Activated CD4-positive, alpha-beta T cell treated with anti-CD3 and anti-CD28 coated beads, Interleukin-2, amount 50 U/mL, for 1 hour (primary cell): ENCODE results near the gene PPP1R14C.

Source experiments
- DNase-seq: peaks from one replicate; pipeline ENCODE4 v3.0.0-alpha.2; 2020

Gene PPP1R14C

DNA sequence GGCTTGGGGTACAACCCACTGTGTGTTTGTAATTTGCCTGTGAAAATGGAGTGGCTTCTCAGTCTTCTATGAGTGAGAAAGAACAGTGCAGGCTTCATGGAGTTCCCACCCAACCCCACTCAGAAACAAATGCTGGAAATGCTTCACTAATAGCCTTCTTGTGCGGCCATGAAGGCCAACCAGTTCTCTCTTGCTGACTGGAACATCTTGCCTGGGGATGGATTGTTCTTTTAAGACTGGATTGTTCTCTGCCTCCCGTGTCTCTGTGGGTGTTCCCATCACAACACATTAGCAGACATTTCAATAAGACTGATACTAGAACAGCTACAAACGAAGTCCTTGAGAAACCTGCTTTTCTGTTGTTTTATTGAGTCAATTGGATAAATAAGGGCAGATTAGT is 110.6 kb downstream of the PPP1R14C start:
- DNase-seq, result no peak

DNA sequence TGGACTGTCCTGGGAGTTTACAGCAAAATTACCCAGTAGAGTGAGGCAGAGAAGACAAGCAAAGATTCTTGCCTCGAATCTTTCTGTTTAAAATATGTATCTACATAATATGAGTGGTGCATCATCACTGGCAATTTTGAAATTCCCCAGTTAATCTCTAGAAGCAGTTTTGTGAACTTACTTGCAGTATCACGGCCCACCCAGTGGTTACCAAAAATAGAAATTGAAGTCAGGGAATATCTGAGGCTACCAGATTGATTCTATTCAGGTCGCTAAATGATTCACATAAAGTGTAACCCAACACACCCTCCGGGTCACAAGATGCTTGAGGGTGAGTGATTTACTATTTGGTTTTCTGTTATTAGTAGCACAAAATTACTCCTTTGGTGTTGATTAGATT is 111.9 kb downstream of the PPP1R14C start:
- no peak for DNase-seq

DNA sequence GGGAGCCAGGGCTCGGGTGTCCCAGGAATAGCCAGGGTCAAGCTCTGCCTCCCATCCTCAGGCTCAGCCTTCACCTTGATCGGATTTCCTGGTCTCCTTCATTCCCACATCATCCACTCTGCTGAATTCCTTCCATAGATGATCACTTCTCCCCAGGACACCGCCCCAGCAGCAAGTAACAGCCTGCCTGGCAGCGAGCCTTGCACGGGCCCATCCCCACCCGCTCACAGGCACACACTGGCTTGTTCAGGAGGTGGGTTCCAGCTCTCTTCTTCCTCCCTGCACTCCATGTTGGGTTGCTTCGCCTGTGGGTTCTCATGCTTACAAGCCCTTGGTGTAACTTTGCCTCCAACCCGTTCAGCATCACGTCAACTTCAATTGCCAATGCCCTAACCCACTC is 113.0 kb downstream of the PPP1R14C start:
- DNase-seq, result no peak

DNA sequence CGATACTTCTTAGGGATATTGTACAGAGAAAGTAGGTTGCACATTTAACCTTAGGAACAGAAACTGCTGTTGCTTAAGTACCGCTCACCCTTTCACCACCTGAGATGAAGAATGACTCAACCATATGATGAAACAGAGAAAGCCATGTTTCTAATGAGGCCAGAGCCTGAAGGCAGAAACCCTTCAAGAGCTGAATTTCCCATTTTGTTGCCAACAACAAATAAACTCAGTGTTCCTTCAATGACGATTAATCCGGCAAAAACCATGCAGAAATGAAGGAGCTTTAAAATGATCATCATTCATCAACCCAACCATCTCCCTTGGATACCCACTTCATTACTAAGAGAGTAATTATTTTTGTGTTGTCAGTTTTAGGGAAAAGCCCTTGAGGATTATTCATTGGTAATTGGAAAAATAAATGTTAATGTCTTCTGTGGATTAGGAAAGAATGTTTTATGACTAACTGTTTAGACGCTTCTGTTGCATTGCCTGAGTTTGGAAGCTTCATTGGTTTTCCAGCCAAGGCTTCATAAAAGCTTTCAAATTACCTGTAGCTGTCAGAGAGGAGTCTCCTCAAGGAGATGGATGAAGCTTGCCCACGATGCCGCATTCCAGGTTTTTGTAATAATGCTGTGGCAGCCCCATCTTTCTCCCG is 113.9 kb downstream of the PPP1R14C start:
- no peak for DNase-seq

DNA sequence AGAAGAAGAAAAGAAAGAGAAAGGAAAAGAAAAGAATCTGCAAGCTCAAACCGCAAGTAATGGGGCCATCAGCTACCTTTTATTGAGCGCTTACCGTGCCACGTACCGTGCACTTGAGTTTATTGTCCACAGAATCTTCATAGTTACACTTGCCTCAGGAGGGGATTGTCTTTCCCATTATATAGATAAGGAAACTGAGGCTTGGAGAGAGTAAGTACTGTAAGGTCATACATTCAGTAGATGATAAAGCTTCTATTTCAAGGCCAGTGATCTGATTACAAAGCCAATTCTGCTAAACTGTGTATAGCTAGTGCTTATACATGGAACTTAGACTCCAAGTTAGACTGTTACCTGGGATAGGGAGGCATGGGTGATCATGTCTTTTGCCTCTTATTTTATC is 115.5 kb downstream of the PPP1R14C start:
- DNase-seq, result no peak

DNA sequence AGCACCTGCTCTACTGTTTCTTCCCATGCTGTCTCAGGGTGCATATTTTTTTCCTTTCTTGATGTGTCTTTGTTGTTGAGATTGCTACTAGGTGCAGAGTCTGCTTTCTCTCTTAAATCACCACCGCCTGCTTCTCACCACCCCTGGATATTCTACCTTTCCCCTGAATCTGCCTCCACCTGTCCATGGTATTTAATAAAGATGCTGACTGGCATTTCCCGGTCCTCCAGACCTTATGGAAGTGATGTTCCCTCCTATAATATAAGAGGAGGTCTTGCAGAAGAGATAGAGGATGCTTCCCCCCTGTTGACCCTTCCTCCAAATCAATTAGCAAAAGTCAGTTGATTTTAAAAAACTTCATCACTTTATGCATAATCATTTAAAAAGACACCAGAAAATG is 118.1 kb downstream of the PPP1R14C start:
- no peak for DNase-seq

DNA sequence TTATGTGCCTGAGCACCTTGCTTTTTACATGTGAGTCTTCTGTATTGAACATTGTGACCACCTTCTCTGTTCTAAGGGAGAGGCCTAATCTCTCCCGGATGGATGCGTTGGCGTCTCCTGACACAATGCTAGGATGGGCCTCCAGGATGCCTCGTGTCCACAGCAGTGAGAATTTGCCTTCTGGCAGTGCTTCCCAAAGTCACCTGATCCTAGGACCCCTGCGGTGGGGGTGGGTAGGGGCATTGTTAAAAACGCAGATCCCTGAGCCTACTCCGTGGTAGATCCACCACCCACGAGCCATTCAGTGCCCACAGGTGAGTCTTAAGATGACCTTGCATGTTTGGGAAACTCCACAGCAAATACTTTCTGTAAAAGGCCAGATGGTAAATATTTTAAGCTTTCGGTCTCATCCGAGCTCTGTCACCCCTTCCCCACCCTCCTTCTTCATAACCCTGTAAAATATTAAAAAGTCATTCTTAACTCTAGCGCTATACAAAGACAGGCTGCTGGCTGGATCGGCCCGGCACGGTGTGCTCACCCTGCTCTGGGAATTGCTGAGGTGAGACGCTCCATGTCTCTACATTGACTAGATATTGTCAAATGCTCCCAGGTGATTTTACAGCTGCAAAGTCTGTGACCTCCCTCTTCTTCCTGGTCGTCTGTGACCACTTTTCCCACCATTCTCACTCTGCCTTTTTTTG is 119.3 kb downstream of the PPP1R14C start:
- no peak for DNase-seq

DNA sequence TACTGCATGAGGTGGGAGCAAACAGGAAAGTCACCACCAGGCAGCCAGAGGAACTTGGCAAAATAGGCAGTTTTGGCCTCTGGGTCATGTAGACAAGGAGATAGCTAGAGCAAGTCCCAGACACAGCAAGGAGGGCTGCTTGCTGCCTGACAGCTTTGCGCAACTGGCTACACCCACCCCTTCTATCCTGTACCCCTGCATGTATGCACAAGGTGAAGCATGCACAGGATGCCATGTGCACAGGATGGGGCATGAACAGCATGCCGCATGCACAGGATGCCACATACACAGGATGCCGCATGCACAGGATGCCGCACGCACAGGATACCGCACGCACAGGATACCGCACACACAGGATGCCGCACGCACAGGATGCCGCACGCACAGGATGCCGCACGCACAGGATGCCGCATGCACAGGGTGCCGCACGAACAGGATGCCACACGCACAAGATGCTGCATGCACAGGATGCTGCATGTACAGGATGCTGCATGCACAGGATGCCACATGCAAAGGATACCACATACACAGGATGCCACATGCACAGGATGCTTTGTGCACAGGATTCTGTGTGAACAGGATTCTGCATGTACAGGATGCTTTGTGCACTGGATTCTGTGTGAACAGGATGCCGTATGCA is 121.0 kb downstream of the PPP1R14C start:
- no peak for DNase-seq

DNA sequence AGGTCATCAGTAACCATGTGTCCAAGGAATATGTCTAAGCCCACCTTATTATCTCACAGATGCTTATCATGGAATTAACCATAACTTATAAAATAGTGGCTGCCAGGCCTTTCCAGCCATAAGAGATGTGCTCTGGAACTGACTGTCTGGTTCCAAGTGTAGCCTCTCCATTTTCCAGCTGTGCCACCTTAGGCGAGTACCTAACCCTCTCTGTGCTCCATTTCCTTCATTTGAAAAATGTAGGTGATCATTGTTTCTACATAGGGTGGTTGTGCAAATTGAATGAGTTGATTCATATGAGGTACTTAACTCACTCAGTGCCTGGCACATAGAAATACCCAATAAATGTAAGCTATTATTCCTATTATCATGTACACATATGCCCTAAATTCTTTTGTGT is 123.5 kb downstream of the PPP1R14C start:
- DNase-seq, result no peak

DNA sequence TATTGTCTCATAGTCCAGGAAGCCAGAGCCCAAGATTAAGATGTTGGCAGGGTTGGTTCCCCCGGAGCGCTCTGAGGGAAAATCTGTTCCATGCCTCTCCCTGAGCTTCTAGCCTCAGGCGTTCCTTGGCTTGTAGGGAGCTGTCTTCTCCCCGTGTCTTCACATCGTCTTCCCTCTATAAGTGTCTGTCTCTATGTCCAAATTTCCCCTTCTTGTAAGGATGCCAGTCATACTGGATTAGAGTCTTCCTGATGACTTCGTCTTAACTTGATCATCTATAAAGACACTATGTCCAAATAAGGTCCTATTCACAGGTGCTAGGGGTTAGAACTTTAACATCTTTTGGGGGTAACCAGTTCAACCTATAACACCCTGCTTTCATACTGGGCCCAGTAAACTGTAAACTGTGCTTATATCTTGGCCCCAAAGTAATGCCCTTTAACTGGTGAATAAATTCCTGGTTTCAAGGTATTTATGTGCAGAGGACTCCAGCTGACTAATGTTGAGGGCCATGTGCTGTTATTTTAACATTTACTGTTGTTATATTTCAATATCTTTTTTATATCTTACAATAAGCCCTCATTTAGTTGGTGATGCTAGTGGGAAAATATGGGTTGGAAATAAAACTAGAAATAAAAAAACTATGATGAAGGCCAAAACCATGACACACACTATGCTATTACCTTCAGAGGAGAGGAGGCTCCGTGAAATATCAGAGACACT is 124.3 kb downstream of the PPP1R14C start:
- no peak for DNase-seq

DNA sequence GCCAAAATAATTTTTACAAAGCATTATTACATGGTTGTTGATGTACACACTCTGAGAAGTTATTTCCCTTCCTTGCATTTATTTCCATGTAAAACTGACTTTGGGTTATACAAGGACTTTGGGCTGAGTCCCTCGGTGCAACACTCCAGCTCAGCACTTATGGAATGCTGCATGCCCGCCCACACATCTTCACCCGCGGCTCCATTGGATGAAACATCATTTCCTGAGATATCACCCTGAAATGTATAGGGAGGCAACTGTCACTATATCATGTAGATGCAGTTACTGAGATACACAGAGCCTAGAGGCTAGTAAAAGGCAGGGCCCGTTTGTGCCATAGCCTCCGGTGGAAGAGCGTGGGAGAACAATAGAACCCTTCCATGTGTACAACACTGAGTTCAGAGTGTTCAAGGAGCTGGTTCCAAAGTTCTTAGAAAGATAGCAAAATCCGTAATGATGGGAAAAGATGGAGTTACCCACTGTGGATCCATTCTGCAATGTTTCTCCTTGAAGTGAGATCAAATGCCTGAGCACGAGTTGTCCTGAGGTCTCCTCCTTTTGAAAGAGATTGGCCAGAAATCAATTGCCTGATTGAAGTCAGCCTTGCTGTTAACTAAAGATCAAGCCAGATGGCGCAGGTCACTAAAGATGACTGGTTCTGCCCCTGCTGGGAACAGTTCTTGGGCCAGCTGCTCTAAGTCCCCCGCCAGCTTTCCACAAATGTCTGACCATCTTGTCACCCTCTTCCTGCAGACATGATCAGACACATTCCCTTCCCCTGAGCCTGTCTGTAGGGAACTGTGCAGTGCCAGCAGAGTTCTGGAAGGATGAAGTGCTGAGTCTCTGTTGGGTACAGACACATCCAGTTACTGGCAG is 125.1 kb downstream of the PPP1R14C start:
- no peak for DNase-seq

DNA sequence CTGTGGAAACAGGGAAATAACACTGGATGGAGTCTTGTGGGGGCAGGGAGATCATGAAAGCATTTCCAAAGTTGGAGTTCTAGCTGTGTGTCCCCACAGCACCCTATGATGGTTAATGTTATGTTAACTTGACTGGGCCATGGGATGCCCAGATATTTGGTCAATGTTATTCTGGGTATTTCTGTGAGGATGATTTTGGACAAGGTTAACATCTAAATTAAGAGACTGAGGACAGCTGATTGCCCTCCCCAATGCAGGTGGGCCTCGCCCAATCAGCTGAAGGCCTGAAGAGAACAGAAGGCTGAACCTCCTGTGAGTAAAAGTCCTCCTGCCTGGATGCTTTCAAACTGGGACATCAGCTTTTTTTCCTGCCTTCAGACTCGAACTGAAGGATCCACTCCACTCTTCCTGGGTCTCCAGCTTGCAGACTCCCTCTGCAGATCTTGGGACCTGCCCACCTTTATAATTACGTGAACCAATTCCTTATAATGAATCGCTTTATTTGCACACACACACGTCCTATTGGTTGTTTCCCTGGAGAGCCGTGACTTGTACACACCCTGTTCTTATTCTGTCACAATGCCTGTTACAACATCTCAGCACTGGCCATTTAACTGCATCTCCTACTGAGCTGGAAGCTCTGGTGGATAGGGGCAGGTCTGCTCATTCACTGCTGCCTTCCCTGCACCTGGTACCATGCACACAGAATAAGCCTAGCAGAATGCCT is 126.4 kb downstream of the PPP1R14C start:
- DNase-seq, result no peak

DNA sequence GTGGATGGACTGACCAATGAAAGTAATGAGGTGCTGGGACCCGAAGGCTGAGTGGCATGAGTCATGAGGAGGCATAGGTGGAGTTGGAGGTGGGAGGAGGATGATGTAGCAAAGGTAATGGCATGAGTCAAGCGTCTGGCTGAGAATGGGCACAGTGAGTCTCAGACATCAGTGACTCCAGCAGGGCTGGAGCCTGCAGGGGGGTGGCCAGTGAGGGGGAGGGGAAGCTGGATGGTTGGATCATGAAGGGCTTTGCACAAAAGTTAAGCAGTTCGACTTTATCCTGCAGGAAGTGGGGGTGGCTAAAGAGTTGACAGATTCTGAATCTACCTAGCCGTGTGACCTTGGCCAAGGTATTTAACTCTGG is 127.0 kb downstream of the PPP1R14C start:
- DNase-seq, result no peak

DNA sequence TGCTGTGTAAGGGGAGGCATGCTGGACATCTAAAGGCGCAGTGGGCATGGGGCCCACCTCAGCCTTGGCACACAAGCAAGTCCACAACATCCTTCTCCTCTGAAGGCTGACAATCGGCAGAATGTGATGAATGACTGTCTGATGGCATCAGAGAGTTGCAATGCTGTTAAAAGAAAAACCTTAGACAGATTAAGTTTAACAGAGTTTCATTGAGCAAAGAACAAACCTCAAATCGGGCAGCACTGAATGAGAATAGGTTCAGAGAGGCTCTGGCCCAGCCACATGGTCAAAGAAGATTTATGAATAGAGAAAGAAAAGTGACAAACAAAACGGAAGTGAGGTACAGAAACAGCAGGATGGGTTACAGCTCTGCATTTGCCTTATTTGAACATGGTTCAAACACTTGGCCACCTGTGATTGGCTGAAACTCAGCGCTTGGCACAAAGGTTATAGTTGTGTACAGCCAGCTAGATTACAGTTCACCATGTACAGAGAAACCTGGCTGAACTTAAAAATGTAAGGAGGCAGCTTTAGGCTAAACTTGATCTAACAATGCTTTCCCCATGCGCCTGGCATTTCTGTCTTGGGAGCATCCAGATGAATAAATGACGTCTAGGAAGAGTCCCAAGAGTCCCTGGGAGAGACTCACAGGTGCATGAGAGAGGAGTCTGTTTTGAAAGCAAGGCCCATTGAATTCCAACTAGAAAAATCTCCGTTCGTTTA is 127.6 kb downstream of the PPP1R14C start:
- DNase-seq, result no peak

DNA sequence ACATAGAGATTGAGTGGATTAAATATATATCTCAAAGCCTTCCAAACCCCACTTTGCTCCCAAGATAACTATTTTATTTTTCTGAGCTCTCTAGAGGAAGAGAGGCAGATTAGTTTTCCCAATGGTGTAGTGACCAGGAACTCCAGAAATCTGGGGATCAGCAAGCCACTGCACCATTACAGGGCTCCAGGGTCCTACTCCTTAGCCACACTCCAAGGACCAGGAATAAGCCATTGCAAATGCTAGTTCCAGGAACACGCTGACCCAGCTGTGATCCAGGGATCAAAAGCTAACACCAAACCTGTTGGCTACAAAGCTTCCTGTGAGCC is 128.3 kb downstream of the PPP1R14C start:
- DNase-seq, result no peak

DNA sequence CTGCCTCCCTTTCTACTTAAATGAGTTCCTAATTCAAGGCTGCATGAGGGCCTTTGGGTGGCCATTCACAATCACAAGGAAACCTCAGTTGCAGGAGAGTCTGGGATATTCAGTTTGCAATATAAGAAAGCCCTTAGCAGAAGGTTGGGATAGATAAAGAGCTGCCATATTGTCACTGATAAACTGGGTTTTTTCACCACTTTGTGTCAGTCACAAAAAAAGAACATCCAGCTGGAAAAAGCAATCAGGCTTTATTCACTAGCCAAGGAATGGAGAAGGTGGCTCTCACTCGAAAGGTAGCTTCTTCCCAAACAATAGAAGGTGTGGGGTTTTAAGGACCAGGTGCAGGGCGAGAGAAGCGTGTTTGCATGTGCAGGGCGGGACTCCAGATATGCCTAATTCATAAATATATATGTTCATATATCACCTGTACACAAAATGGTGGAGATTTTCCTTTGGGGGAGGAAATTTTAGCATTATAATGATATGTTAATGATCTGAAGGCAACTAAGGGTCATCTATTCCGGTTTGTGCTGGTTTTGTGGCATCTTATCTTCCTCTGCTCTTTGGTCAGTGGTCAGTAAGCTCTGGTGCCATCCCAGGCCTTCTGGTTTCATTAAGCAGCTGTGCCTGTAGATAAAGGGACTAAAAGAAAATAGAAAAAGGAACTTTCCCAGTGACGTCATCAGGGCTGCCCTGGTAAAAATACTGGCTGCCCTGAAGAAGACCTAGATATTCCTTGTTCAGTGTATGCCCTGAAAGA is 128.8 kb downstream of the PPP1R14C start:
- no peak for DNase-seq

DNA sequence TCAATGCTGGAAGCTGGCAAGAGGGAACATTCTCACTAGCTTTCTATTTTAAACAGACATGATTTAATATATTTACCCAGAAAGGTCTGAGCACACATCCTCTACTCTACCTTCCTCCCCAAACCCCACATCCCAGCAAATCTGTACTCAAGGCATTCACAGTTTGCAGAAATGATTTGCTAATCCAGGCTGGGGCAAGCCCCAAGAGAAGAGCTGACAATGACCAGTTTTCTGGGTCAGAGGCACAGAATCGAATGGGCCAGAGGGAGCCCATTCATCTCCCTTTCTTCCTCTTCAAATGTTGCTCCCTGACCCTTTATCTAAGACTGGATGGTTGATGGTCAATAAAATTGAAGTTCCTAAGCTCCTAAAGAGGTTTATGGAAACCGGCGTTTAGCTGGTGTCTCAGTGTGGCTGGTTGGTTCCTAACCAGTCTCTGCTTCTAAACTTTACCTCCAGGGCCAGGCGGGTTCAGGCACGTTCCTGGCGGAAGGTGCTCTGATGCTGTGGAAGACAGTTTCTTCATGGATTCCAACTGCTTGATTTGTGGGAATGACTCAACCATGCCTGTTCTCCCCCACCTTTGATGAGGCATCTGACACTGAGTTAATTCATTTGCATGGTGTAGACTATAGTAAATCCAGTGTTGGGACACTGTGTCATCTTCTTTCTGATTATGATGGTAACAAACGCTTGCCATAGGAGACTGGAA is 129.6 kb downstream of the PPP1R14C start:
- DNase-seq, result no peak

DNA sequence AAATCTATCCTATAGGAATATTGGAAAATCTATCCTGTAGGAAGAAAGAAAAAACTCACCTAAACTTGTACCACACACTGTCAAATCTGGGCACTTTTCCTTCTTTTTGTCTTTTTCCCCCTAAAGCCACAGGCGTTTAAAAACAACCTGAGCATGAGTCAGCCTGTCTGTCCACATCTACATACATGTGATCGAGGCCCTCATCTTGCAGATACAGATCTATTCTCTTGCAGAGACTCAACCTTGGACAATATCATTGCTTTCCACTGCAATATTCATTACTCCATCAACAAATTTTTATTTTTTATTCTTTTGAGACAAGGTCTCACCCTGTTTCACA is 130.1 kb downstream of the PPP1R14C start:
- DNase-seq, result no peak

DNA sequence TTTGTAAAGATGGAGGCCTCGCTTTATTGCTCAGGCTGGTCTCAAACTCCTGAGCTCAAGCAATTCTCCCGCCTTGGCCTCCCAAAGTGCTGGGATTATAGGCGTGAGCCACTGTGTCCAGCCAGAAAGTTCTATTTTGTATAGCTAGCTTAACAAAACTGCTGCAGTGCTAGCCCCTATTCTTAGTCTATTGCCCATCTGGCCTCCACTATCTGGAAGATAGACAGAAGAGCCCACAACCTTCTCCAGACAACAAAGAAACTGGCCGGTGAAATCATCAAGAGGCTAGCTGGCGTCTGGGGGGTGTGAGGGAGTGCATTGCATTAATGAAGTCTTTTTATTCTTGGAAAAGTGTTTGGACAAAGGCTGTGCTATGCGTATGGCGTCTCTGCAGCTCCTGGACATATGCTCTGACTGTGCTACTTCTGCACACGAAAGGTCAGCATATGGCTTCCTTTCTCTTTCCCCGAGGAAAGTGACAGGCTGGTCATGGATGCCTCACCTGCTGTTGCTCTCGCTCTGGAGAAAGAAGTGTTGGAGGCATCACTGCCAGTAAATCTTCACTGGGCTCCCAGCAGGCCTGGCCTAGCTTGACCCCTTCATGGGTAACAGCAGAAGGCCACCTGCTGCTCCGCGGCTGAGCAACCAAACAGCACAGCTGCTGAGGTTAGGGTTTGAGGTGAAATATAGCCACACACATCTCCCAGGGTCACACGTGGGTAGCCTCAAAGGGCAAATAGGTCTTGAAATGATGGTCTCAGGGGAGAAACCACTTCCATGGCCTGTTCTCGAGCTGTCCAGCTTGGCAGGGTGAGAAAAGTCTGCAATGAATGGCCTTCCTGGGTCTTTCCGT is 130.8 kb downstream of the PPP1R14C start:
- no peak for DNase-seq
